ENCODE data around the gene AFTPH. TPM values are rescaled to one million over a fixed set of nuclear protein-coding genes. Genes with fewer than 3 reads are reported as not detected.

The AFTPH gene
- total RNA-seq, 2 experiments from 2014 or later = 31.1 to 38.9 TPM

- no peaks in the 10 kb centered on the region for H3K9me3 Mint-ChIP-seq
- no peak overlapping the region for H3K27ac Mint-ChIP-seq
- H3K4me3 Mint-ChIP-seq = no peak overlapping the region
- H3K4me1 Mint-ChIP-seq = peaks cover 4% of the 10 kb centered on the region
- POLR2A ChIA-PET = no interaction called here
- no peak for DNase-seq
- CTCF ChIA-PET = interaction anchor here (0.7 to 1.5 kb wide), 2 partner anchors 17 to 254 kb away, joined by 3 read pairs; no protein-coding TSS in a partner anchor
- H3K27me3 Mint-ChIP-seq = peaks cover 17% of the 10 kb centered on the region
- no peaks in the 10 kb centered on the region for H3K36me3 Mint-ChIP-seq (ENCODE audit: low read depth)
Observed at GRCh38 chr2:64613276-64613675, 89.1 kb downstream of the AFTPH start.

DNA sequence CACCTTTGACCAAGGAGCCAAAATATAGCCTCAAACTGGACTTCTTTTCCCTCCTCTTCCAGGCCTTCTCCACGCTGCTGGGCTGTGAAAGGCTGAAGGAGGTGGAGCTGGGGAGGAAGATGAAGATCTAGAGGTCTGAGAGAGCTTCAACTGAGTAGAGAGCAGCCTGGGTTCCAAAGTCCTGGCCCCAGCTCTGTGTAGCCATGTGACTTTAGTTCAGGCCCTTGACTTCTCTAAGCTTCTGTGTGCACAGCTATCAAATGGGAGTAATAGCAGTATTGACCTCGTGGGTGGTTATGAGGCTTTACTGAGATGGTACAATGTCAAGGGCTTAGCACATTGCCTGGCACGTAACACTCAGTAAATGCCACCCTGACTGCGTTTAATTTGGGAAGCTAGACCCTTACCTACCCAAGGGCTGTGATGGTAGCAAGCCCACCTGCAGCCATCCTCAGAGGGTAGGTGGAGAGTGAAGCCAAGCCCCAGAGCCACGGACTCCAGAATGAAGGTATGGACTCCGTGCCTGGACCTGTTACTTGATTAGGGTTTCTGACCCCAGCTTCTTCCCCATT is 91.2 kb downstream of the AFTPH start:
- no peaks in the 10 kb centered on the region for H3K36me3 Mint-ChIP-seq (ENCODE audit: low read depth)
- no peak overlapping the region for H3K4me3 Mint-ChIP-seq
- H3K27me3 Mint-ChIP-seq = peaks cover 20% of the 10 kb centered on the region
- H3K9me3 Mint-ChIP-seq = no peaks in the 10 kb centered on the region
- no peaks in the 10 kb centered on the region for H3K4me1 Mint-ChIP-seq
- DNase-seq = no peak
- H3K27ac Mint-ChIP-seq = no peak overlapping the region
- POLR2A ChIA-PET = no interaction called here
- CTCF ChIA-PET = interaction anchor here (0.8 to 5.9 kb wide), 9 partner anchors 8 to 291 kb away, joined by 3 to 49 read pairs (median 3); no protein-coding TSS in a partner anchor

DNA sequence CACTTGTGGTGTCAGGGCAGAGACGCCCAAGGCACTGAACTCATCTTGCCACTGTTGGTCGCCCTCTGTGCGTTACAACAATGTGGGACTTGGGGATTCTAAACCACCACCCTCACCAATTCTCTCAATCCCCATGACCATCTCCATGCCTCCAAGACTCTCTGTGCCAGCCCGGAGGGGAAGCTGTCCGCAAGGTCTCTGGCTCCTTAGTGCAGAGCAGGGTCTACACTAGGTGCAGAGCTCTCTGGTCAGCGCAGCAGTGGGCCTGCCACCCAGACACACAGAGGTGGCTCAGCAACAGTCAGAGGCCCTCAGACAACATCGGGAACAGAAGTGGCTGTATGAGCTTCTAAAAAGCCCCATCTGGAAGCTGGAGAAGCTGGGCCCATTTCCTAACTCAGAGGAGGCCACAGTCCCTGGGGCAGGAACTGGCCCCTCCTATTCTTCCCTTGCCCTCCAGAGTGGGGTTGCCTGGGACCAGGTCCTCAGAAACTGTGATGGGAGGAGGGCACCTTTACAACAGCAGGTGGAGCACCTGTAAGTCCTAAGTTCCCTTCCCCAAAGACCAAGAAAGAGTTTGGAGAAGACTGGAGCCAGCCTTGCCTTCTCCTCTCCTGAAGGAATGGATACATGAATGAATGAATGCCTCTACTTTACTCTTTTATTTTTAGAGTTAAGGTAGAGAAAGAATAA is 91.9 kb downstream of the AFTPH start:
- H3K27ac Mint-ChIP-seq = no peak overlapping the region
- CTCF ChIA-PET = interaction anchor here (0.8 to 5.9 kb wide), 5 partner anchors 8 to 292 kb away, joined by 3 to 49 read pairs (median 6); no protein-coding TSS in a partner anchor
- H3K36me3 Mint-ChIP-seq (ENCODE audit: low read depth) = no peaks in the 10 kb centered on the region
- POLR2A ChIA-PET = no interaction called here
- H3K4me3 Mint-ChIP-seq = no peak overlapping the region
- no peaks in the 10 kb centered on the region for H3K4me1 Mint-ChIP-seq
- no peaks in the 10 kb centered on the region for H3K9me3 Mint-ChIP-seq
- DNase-seq = no peak
- peaks cover 15% of the 10 kb centered on the region for H3K27me3 Mint-ChIP-seq

DNA sequence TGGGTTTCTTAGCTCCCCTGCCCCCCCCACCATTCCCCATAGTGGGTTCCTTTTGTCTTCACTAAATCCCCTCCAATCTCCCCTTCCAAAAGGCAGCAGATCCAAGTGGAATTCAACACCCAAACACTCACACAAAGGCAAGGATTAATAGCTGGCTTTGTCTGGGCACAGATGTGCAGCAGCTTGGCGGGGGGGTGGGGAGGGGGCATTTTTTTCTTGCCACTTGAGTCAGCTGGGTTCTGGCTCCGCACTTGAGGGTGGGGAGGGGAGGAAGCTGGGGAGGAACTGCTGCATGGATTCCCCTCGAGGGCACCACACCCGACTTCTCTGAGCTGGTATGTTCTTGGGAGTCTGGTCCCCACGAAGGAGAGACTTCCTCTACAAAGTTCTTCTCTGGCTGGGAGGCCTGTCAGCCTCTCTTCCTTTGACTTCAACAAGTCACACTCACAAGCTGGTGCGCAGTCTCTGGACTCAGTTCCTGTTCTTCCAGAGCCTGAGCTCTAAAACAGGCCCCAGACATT is 93.6 kb downstream of the AFTPH start:
- Mint-ChIP-seq H3K4me1 (no peaks in the 10 kb centered on the region), H3K27ac (no peak overlapping the region), H3K27me3 (peaks cover 6% of the 10 kb centered on the region), H3K9me3 (no peaks in the 10 kb centered on the region), H3K36me3 (ENCODE audit: low read depth) (no peaks in the 10 kb centered on the region), H3K4me3 (no peak overlapping the region)
- CTCF ChIA-PET = interaction anchor here (0.7 to 5.9 kb wide), 7 partner anchors 9 to 256 kb away, joined by 3 to 49 read pairs (median 3); no protein-coding TSS in a partner anchor
- no peak for DNase-seq
- POLR2A ChIA-PET = no interaction called here

- DNase-seq = no peak
- ChIA-PET CTCF (interaction anchor here (1.2 to 5.9 kb wide), 2 partner anchors 13 to 26 kb away, joined by 3 to 49 read pairs; no protein-coding TSS in a partner anchor), POLR2A (no interaction called here)
- H3K4me3 Mint-ChIP-seq = no peak overlapping the region
- no peaks in the 10 kb centered on the region for H3K9me3 Mint-ChIP-seq
- no peaks in the 10 kb centered on the region for H3K36me3 Mint-ChIP-seq (ENCODE audit: low read depth)
- peaks cover 4% of the 10 kb centered on the region for H3K27me3 Mint-ChIP-seq
- H3K27ac Mint-ChIP-seq = no peak overlapping the region
- H3K4me1 Mint-ChIP-seq = no peaks in the 10 kb centered on the region
Observed at GRCh38 chr2:64620661-64621060, 96.5 kb downstream of the AFTPH start.

- CTCF ChIA-PET = interaction anchor here (1.3 kb wide), 1 partner anchor 163 kb away, joined by 3 read pairs; no protein-coding TSS in a partner anchor
- DNase-seq = no peak
- peaks cover 3% of the 10 kb centered on the region for H3K4me1 Mint-ChIP-seq
- peaks cover 4% of the 10 kb centered on the region for H3K27me3 Mint-ChIP-seq
- peak overlapping the region; percentile 37 for H3K27ac Mint-ChIP-seq
- H3K36me3 Mint-ChIP-seq (ENCODE audit: low read depth) = no peaks in the 10 kb centered on the region
- no peaks in the 10 kb centered on the region for H3K9me3 Mint-ChIP-seq
- POLR2A ChIA-PET = no interaction called here
- no peak overlapping the region for H3K4me3 Mint-ChIP-seq
Observed at GRCh38 chr2:64622443-64623241, 98.5 kb downstream of the AFTPH start.

- Mint-ChIP-seq H3K36me3 (ENCODE audit: low read depth) (no peaks in the 10 kb centered on the region), H3K27me3 (peaks cover 4% of the 10 kb centered on the region), H3K27ac (peak overlapping the region; percentile 37), H3K4me3 (no peak overlapping the region), H3K9me3 (no peaks in the 10 kb centered on the region), H3K4me1 (peaks cover 3% of the 10 kb centered on the region)
- ChIA-PET POLR2A (no interaction called here), CTCF (interaction anchor here (1.3 kb wide), 2 partner anchors 14 to 162 kb away, joined by 3 read pairs; no protein-coding TSS in a partner anchor)
- DNase-seq = no peak
Observed at GRCh38 chr2:64623242-64623850, 99.2 kb downstream of the AFTPH start.

- CTCF ChIA-PET = interaction anchor here (0.6 to 1.3 kb wide), 2 partner anchors 13 to 21 kb away, joined by 3 read pairs; no protein-coding TSS in a partner anchor
- H3K4me3 Mint-ChIP-seq = no peak overlapping the region
- H3K36me3 Mint-ChIP-seq (ENCODE audit: low read depth) = no peaks in the 10 kb centered on the region
- peaks cover 3% of the 10 kb centered on the region for H3K4me1 Mint-ChIP-seq
- peaks cover 4% of the 10 kb centered on the region for H3K27me3 Mint-ChIP-seq
- no peak overlapping the region for H3K27ac Mint-ChIP-seq
- H3K9me3 Mint-ChIP-seq = no peaks in the 10 kb centered on the region
- POLR2A ChIA-PET = no interaction called here
- DNase-seq = no peak
Observed at GRCh38 chr2:64624108-64624610, 100.0 kb downstream of the AFTPH start.

DNA sequence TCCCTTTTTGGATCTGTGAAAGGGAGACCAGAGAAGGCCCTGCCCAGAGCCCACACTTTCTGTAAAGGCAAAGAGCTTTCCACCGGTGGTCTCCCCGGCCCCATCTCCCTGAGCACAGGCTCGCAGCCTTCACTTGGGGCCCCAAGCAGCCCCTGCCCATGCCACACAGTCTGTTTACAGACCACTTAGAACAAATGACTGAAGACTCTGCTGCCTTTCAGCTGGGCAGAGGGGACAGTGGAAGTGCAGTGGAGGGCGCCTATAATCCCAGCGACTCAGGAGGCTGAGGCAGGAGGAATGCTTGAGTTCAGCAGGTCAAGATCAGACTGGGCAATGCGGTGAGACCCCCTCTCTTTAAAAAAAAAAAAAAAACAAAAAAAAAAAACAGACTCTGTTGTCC is 100.7 kb downstream of the AFTPH start:
- POLR2A ChIA-PET = interaction anchor here (0.6 kb wide), 2 partner anchors 19 to 399 kb away, joined by 3 read pairs; no protein-coding TSS in a partner anchor
- CTCF ChIA-PET = interaction anchor here (0.6 kb wide), 2 partner anchors 20 to 52 kb away, joined by 3 to 4 read pairs; no protein-coding TSS in a partner anchor
- no peak for DNase-seq
- no peak overlapping the region for H3K27ac Mint-ChIP-seq
- H3K4me1 Mint-ChIP-seq = peaks cover 3% of the 10 kb centered on the region
- H3K4me3 Mint-ChIP-seq = no peak overlapping the region
- H3K27me3 Mint-ChIP-seq = no peaks in the 10 kb centered on the region
- H3K9me3 Mint-ChIP-seq = no peaks in the 10 kb centered on the region
- H3K36me3 Mint-ChIP-seq (ENCODE audit: low read depth) = no peaks in the 10 kb centered on the region

GRCh38 chr2:64625299-64626145 is 101.4 kb downstream of the AFTPH start:
- Mint-ChIP-seq H3K4me1 (peaks cover 3% of the 10 kb centered on the region), H3K27me3 (no peaks in the 10 kb centered on the region), H3K27ac (no peak overlapping the region), H3K9me3 (no peaks in the 10 kb centered on the region), H3K4me3 (no peak overlapping the region), H3K36me3 (ENCODE audit: low read depth) (no peaks in the 10 kb centered on the region)
- CTCF ChIA-PET = interaction anchor here (0.6 to 1.2 kb wide), 5 partner anchors 11 to 51 kb away, joined by 3 to 4 read pairs (median 3); no protein-coding TSS in a partner anchor
- POLR2A ChIA-PET = interaction anchor here (0.6 kb wide), 2 partner anchors 20 to 399 kb away, joined by 3 read pairs; no protein-coding TSS in a partner anchor
- DNase-seq = no peak

GRCh38 chr2:64626146-64626809 is 102.2 kb downstream of the AFTPH start:
- no peaks in the 10 kb centered on the region for H3K9me3 Mint-ChIP-seq
- ChIA-PET CTCF (interaction anchor here (0.6 to 1.2 kb wide), 6 partner anchors 8 to 290 kb away, joined by 3 read pairs; no protein-coding TSS in a partner anchor), POLR2A (no interaction called here)
- H3K27ac Mint-ChIP-seq = no peak overlapping the region
- peaks cover 5% of the 10 kb centered on the region for H3K36me3 Mint-ChIP-seq (ENCODE audit: low read depth)
- H3K4me3 Mint-ChIP-seq = no peak overlapping the region
- no peak for DNase-seq
- no peaks in the 10 kb centered on the region for H3K27me3 Mint-ChIP-seq
- H3K4me1 Mint-ChIP-seq = peaks cover 3% of the 10 kb centered on the region
